WTC11 (cell line): ENCODE results near the gene NR2F6.

Source experiments
- AFF4 ChIP-seq: sonication (generic); formaldehyde crosslinking; IDR thresholded peaks from 2 replicates; pipeline ENCODE4 v1.8.1; 2023; ENCODE audit warnings: mild to moderate bottlenecking, missing genetic modification reagents, borderline replicate concordance
- ATF1 ChIP-seq: sonication (generic); formaldehyde crosslinking; IDR thresholded peaks from 2 replicates; pipeline ENCODE4 v1.8.1; 2023; ENCODE audit warnings: mild to moderate bottlenecking, moderate library complexity, missing genetic modification reagents
- ATF3 ChIP-seq: sonication (generic); formaldehyde crosslinking; conservative IDR thresholded peaks from 2 replicates; pipeline ENCODE4 v1.8.1; 2022; ENCODE audit warnings: mild to moderate bottlenecking, missing genetic modification reagents
- E2F1 ChIP-seq: sonication (generic); formaldehyde crosslinking; IDR thresholded peaks from 2 replicates; pipeline ENCODE4 v1.8.0; 2022; ENCODE audit warnings: mild to moderate bottlenecking, missing genetic modification reagents
- ETV6 ChIP-seq: sonication (generic); formaldehyde crosslinking; IDR thresholded peaks from 2 replicates; pipeline ENCODE4 v1.8.1; 2022; ENCODE audit warnings: mild to moderate bottlenecking, missing genetic modification reagents
- HMGXB4 ChIP-seq: sonication (generic); formaldehyde crosslinking; IDR thresholded peaks from 2 replicates; pipeline ENCODE4 v1.8.1; 2023; ENCODE audit warnings: mild to moderate bottlenecking, moderate library complexity, missing genetic modification reagents
- NR1H2 ChIP-seq: sonication (generic); formaldehyde crosslinking; IDR thresholded peaks from 2 replicates; pipeline ENCODE4 v1.9.0; 2021; ENCODE audit warnings: mild to moderate bottlenecking, moderate library complexity, missing genetic modification reagents
- NR3C1 ChIP-seq: sonication (generic); formaldehyde crosslinking; conservative IDR thresholded peaks from 2 replicates; pipeline ENCODE4 v1.8.1; 2023; ENCODE audit warnings: low read depth, mild to moderate bottlenecking, missing genetic modification reagents
- TP53 ChIP-seq: sonication (generic); formaldehyde crosslinking; IDR thresholded peaks from 2 replicates; pipeline ENCODE4 v1.8.1; 2023; ENCODE audit warnings: mild to moderate bottlenecking, missing genetic modification reagents
- USF1 ChIP-seq: sonication (generic); formaldehyde crosslinking; IDR thresholded peaks from 2 replicates; pipeline ENCODE4 v1.8.0; 2022; ENCODE audit warnings: mild to moderate bottlenecking, missing genetic modification reagents
- ZNF138 ChIP-seq: sonication (generic); formaldehyde crosslinking; conservative IDR thresholded peaks from 2 replicates; pipeline ENCODE4 v1.8.1; 2022; ENCODE audit warnings: mild to moderate bottlenecking, moderate library complexity, missing genetic modification reagents
- ZNF425 ChIP-seq: fragments of 250-450 bp; sonication (Bioruptor Pico); conservative IDR thresholded peaks from 2 replicates; pipeline ENCODE4 v1.9.0; 2021; ENCODE audit warnings: mild to moderate bottlenecking
- TF ChIP-seq, protein P1 (sequence below): fragments of 200-600 bp; IDR thresholded peaks from 2 replicates; pipeline ENCODE4 v1.8.0; 2022; ENCODE audit warnings: antibody characterized with exemption
- TF ChIP-seq, protein P2 (sequence below): sonication (generic); formaldehyde crosslinking; IDR thresholded peaks from 2 replicates; pipeline ENCODE4 v1.8.1; 2022; ENCODE audit warnings: low read depth, missing genetic modification reagents, borderline replicate concordance

DNA sequence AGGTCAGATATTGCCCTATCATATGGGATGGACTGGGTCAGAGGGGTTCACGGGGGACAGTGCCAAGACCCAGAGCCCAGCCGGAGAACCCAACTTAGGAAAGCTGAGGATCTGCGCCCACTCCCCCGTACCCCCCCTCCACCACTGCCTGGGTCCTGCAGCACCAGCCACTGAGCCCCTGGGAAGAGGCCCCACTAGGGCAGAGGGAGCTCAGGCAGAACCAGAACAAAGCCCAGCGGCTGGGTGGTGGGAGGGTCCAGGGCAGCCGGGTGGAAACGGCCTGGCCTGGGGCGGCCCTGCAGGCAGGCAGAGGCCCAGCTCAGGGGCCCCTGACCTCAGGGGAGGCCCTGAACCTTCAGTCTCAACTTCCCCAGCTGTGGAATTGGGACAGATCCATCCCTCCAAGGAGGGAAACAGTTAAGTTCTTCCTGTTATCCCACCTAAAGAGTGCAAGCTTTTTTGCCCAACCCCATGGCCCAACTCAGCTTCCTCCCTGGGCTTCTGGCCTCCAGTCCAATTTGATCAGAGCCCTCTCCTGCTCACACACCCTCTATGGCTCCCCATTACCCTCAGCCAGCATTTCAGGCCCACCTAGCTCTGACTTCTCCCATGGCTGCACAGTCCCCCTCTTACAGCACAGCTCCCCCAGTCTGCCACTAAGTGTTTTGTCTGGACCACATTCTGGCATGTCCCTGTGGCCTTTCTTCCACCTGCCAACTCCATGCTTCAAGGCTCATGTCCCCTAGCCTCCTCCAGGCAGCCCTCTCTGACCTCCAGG is 3.1 kb downstream of the NR2F6 start:
- TF ChIP-seq, protein P1, sequence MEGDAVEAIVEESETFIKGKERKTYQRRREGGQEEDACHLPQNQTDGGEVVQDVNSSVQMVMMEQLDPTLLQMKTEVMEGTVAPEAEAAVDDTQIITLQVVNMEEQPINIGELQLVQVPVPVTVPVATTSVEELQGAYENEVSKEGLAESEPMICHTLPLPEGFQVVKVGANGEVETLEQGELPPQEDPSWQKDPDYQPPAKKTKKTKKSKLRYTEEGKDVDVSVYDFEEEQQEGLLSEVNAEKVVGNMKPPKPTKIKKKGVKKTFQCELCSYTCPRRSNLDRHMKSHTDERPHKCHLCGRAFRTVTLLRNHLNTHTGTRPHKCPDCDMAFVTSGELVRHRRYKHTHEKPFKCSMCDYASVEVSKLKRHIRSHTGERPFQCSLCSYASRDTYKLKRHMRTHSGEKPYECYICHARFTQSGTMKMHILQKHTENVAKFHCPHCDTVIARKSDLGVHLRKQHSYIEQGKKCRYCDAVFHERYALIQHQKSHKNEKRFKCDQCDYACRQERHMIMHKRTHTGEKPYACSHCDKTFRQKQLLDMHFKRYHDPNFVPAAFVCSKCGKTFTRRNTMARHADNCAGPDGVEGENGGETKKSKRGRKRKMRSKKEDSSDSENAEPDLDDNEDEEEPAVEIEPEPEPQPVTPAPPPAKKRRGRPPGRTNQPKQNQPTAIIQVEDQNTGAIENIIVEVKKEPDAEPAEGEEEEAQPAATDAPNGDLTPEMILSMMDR = no peak
- no peak for TF ChIP-seq USF1 (CRISPR knock-in tag)
- TF ChIP-seq ATF3 (CRISPR knock-in tag) = no peak
- TF ChIP-seq NR1H2 (CRISPR knock-in tag) = no peak
- no peak for TF ChIP-seq NR3C1 (CRISPR knock-in tag)
- no peak for TF ChIP-seq ZNF138 (CRISPR knock-in tag)
- TF ChIP-seq AFF4 (CRISPR knock-in tag) = no peak
- TF ChIP-seq ETV6 (CRISPR knock-in tag) = no peak
- TF ChIP-seq E2F1 (CRISPR knock-in tag) = no peak
- TF ChIP-seq HMGXB4 (CRISPR knock-in tag) = no peak
- no peak for TF ChIP-seq ATF1 (CRISPR knock-in tag)
- TF ChIP-seq TP53 (CRISPR knock-in tag) = no peak
- TF ChIP-seq, protein P2, sequence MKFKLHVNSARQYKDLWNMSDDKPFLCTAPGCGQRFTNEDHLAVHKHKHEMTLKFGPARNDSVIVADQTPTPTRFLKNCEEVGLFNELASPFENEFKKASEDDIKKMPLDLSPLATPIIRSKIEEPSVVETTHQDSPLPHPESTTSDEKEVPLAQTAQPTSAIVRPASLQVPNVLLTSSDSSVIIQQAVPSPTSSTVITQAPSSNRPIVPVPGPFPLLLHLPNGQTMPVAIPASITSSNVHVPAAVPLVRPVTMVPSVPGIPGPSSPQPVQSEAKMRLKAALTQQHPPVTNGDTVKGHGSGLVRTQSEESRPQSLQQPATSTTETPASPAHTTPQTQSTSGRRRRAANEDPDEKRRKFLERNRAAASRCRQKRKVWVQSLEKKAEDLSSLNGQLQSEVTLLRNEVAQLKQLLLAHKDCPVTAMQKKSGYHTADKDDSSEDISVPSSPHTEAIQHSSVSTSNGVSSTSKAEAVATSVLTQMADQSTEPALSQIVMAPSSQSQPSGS (CRISPR knock-in tag) = no peak
- TF ChIP-seq ZNF425 (CRISPR knock-in tag) = no peak
